AML-193 (cell line): ENCODE results near the gene GNRHR.
"Not testable (repeated sequence)": the region's sequence is repeated elsewhere in the genome, so short reads cannot be mapped to it uniquely, and the experiment has no call there.

Experiments used
- DNase-seq, 2 experiments: peaks; one replicate each; lab custom pipeline; 2025; lab: John Stamatoyannopoulos, UW

The GNRHR gene

GRCh38 chr4:67727124-67727850 is 26.9 kb downstream of the GNRHR start:
- no peak for DNase-seq

GRCh38 chr4:67725981-67726380 is 28.2 kb downstream of the GNRHR start:
- DNase-seq, result no peak

- no peak for DNase-seq
Measured at GRCh38 chr4:67725132-67725531, 29.1 kb downstream of the GNRHR start.

- DNase-seq, result no peak
Measured at GRCh38 chr4:67723949-67724348, 30.2 kb downstream of the GNRHR start.

- DNase-seq, result no peak
Measured at GRCh38 chr4:67723341-67723740, 30.8 kb downstream of the GNRHR start.

GRCh38 chr4:67721770-67722597 is 32.2 kb downstream of the GNRHR start:
- DNase-seq, result no peak

- DNase-seq, result no peak
Measured at GRCh38 chr4:67721315-67721769, 32.8 kb downstream of the GNRHR start.

- no peak for DNase-seq
Measured at GRCh38 chr4:67719953-67720617, 34.1 kb downstream of the GNRHR start.

GRCh38 chr4:67718848-67719247 is 35.3 kb downstream of the GNRHR start:
- no peak for DNase-seq

GRCh38 chr4:67717586-67717985 is 36.6 kb downstream of the GNRHR start:
- no peak for DNase-seq

GRCh38 chr4:67714955-67715354 is 39.2 kb downstream of the GNRHR start:
- no peak for DNase-seq

- no peak for DNase-seq
Measured at GRCh38 chr4:67714248-67714583, 40.0 kb downstream of the GNRHR start.

GRCh38 chr4:67713529-67714247 is 40.5 kb downstream of the GNRHR start:
- DNase-seq, result no peak

- no peak for DNase-seq
Measured at GRCh38 chr4:67712650-67713528, 41.3 kb downstream of the GNRHR start.

- DNase-seq, result no peak
Measured at GRCh38 chr4:67712000-67712625, 42.1 kb downstream of the GNRHR start.

GRCh38 chr4:67706682-67707081 is 47.5 kb downstream of the GNRHR start:
- DNase-seq, result not testable (repeated sequence)

GRCh38 chr4:67704843-67705242 is 49.3 kb downstream of the GNRHR start:
- DNase-seq, result no peak

- no peak for DNase-seq
Measured at GRCh38 chr4:67702166-67702565, 52.0 kb downstream of the GNRHR start.

- DNase-seq, result no peak
Measured at GRCh38 chr4:67701517-67701850, 52.7 kb downstream of the GNRHR start.

GRCh38 chr4:67700738-67701516 is 53.3 kb downstream of the GNRHR start, which contains the start of gene UBA6:
Gene UBA6 (minus strand): TSS chr4:67701155. CDS start chr4:67701119, 36 bp downstream.
- peak; percentile 91 to 95 for DNase-seq
